ENCODE results near the gene MRPL24. TPM values are rescaled to one million over a fixed set of nuclear protein-coding genes. Genes with fewer than 3 reads are reported as not detected.
A peak's percentile ranks its signal among the peaks of the same experiment; 100 is the strongest.

Gene MRPL24
- total RNA-seq, 1 donor from 2014 or later, result 65.8 TPM

GRCh38 chr1:156744786-156745419 lies 4.0 kb upstream of the MRPL24 start:
- Mint-ChIP-seq H3K36me3 (ENCODE audit: low read depth) (peaks cover 48% of the 10 kb centered on the region), H3K9me3 (no peaks in the 10 kb centered on the region), H3K27me3 (no peaks in the 10 kb centered on the region), H3K4me1 (peaks cover 64% of the 10 kb centered on the region), H3K27ac (no peak overlapping the region), H3K4me3 (no peak overlapping the region)
- TF ChIP-seq CTCF (IDR thresholded peaks at IDR 0.05), result no peak
- ATAC-seq (ENCODE audit: low read depth), result no peak
- CTCF ChIA-PET, result interaction anchor here (1.6 kb wide), 1 partner anchor 18 kb away, joined by 3 read pairs; no protein-coding TSS in a partner anchor
- intact Hi-C loops (cut with micrococcal nuclease), result no loop called here
- DNase-seq, result no peak
- POLR2A ChIA-PET, result interaction anchor here (0.5 to 5.0 kb wide), 4 partner anchors 16 to 1627 kb away, joined by 4 to 153 read pairs (median 5); partner anchors contain the start of genes ISG20L2 and METTL25B

- DNase-seq, result no peak
- Mint-ChIP-seq H3K4me3 (no peak overlapping the region), H3K36me3 (ENCODE audit: low read depth) (peaks cover 48% of the 10 kb centered on the region), H3K9me3 (no peaks in the 10 kb centered on the region), H3K4me1 (peaks cover 59% of the 10 kb centered on the region), H3K27ac (peak overlapping the region; percentile 54), H3K27me3 (no peaks in the 10 kb centered on the region)
- CTCF ChIA-PET, result interaction anchor here (1.6 kb wide), 1 partner anchor 18 kb away, joined by 3 read pairs; no protein-coding TSS in a partner anchor
- intact Hi-C loops (cut with micrococcal nuclease), result no loop called here
- no peak for ATAC-seq (ENCODE audit: low read depth)
- TF ChIP-seq CTCF (IDR thresholded peaks at IDR 0.05), result no peak
- POLR2A ChIA-PET, result interaction anchor here (0.6 to 5.0 kb wide), 2 partner anchors 15 to 247 kb away, joined by 4 to 153 read pairs; partner anchors contain the start of genes ISG20L2 and METTL25B
These were observed 3.5 kb upstream of the MRPL24 start for GRCh38 chr1:156744344-156744743.

GRCh38 chr1:156743367-156744302 lies 2.7 kb upstream of the MRPL24 start:
- POLR2A ChIA-PET, result interaction anchor here (1.2 to 5.0 kb wide), 4 partner anchors 8 to 24 kb away, joined by 4 to 153 read pairs (median 110); partner anchors contain the start of genes HDGF, ISG20L2, METTL25B and PRCC
- DNase-seq (no peak), ATAC-seq (ENCODE audit: low read depth) (no peak)
- TF ChIP-seq CTCF (IDR thresholded peaks at IDR 0.05), result no peak
- Mint-ChIP-seq H3K4me1 (peaks cover 55% of the 10 kb centered on the region), H3K4me3 (no peak overlapping the region), H3K27ac (peak overlapping the region; percentile 54), H3K9me3 (no peaks in the 10 kb centered on the region), H3K27me3 (no peaks in the 10 kb centered on the region), H3K36me3 (ENCODE audit: low read depth) (peaks cover 53% of the 10 kb centered on the region)
- CTCF ChIA-PET, result interaction anchor here (1.6 kb wide), 1 partner anchor 17 kb away, joined by 3 read pairs; no protein-coding TSS in a partner anchor
- intact Hi-C loops (cut with micrococcal nuclease), result no loop called here

- no peaks in the 10 kb centered on the region for H3K27me3 Mint-ChIP-seq
- peaks cover 49% of the 10 kb centered on the region for H3K4me1 Mint-ChIP-seq
- TF ChIP-seq CTCF (IDR thresholded peaks at IDR 0.05), result no peak
- ATAC-seq (ENCODE audit: low read depth) (no peak), DNase-seq (no peak)
- ChIA-PET CTCF (interaction anchor here (1.0 kb wide), 2 partner anchors 16 to 24 kb away, joined by 4 read pairs; partner anchors contain the start of gene PRCC), POLR2A (interaction anchor here (1.2 to 5.0 kb wide), 5 partner anchors 8 to 242 kb away, joined by 4 to 153 read pairs (median 91); partner anchors contain the start of genes HDGF, ISG20L2, MEF2D and METTL25B)
- peaks cover 61% of the 10 kb centered on the region for H3K36me3 Mint-ChIP-seq (ENCODE audit: low read depth)
- no peaks in the 10 kb centered on the region for H3K9me3 Mint-ChIP-seq
- H3K27ac Mint-ChIP-seq, result no peak overlapping the region
- H3K4me3 Mint-ChIP-seq, result no peak overlapping the region
- intact Hi-C loops (cut with micrococcal nuclease), result no loop called here
These were observed 1.9 kb upstream of the MRPL24 start for GRCh38 chr1:156742801-156743200.

Measured in activated B cell treated with CpG ODN at 0.5 μM for 24 hours (primary cell).